ENCODE measurements around the gene FGD3. TPM values are rescaled to one million over a fixed set of nuclear protein-coding genes. Genes with fewer than 3 reads are reported as not detected.

The FGD3 gene
- polyA plus RNA-seq, 1 donor from 2014 or later: 86.1 TPM

DNA sequence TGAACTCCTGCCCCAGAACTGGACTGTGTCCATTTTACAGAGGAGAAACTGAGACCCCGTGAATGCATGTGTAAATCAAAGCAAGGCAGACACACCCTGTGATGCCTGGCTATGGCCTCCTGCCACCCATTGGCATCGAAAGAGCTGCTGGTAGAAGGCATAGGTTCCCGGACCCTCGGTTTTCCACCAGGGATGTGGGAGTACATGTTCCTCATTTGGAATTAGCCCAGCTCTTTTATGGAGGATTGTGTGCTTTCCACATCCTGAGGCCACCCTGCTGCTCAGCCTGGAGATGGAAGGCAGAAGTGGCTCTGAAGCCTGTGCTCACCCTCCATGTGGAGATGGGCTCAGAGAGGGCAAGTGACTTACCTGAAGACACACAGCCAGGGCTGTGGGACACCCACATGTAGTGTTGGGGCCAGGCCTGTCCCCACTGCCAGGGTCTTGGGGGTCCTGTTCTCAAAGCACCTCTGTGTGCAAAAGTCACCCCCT is 114.0 kb downstream of the FGD3 start:
- Mint-ChIP-seq H3K9me3 (no peaks in the 10 kb centered on the region), H3K27me3 (peaks cover 2% of the 10 kb centered on the region), H3K4me3 (peak overlapping the region; percentile 87 to 99 (median 94)), H3K27ac (peak overlapping the region; percentile 98 to 99 (median 99)), H3K36me3 (peaks cover 6% of the 10 kb centered on the region), H3K4me1 (peaks cover 54 to 70% (median 57%) of the 10 kb centered on the region in 3 donors)

DNA sequence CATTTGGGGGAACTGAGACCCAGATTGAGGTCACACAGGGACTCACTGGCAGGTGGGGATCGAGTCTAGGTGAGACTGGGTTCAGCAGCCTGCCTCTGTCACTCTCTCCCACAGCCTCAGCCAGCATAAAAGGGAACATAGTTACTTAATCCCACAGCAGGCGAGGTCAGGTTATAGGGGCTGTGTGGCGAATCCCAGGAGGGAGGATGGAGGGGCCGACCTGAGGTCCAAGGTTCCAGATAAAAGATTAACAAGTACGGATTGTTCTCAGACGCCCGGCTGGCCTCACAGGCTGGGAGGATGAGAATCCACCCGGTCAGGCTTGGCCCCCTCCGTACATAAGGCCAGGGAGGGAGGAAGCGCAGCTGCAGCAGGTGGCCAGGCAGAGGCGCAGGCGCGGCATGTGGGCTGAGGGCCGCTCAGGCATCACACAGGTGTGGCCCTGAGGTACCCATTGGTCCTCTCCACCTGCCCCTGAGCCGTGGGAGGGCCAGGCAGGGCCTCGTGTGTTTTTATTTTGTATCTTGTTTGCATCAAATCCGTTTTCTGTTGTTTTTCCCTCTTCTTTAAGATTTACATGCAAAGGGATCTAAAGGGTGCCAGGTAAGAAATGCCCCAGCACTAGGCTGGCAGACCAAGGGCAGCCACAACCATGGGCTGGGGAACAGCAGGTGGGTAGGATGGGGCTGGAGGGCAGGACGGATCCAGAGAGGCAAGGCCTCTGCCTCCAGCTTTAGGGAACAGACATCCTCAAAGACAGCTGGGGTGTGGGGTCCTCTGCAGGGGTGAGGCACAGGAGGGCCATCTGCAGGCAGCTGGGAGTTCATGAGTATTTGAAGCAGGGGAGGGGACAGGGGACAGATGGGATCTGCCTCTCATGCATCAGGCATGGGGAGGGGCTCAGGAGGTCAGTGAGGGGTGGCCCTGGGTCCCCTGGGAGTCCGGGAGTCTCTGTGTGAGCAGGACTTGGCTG is 114.8 kb downstream of the FGD3 start:
- Mint-ChIP-seq H3K4me3 (peak overlapping the region; percentile 87 to 99 (median 94)), H3K36me3 (peaks cover 7% of the 10 kb centered on the region), H3K4me1 (peaks cover 56 to 74% (median 57%) of the 10 kb centered on the region in 3 donors), H3K9me3 (no peaks in the 10 kb centered on the region), H3K27ac (peak overlapping the region; percentile 98 to 99 (median 99)), H3K27me3 (peaks cover 2% of the 10 kb centered on the region)

DNA sequence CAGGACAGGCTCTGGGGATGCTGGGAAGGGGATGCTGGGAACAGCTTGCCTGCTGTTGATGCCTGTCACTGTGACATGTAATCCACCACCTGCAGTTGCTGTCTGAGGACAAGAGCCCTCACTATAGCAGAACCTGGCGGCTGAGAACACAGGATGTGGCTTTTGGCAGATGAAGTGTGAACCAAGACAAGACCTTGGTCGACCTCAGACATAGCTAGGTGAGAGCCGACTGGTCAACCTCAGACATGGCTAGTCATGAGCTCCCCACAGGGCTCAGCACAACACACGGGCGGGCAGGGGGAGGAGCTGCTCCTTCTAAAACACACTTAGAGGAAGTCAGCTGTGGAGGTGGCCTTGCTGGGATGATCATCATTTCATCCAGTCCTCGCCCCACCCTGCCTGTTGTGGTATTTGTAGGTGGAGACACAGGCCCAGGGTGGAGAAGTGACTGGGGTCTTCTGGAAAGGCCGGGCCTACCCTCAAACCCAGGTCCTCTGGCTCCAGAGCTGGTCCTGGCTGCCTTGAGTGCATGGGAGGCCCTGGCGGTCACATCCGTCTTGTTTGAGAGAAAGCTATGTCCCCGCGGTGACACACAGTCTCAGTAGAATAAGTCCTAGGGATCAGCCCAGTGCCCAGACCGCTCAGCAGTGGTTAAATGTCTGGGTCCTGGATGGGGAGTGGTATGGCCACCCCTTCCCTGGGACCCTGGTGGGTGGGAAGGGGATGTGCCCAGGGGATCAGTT is 117.2 kb downstream of the FGD3 start:
- H3K27ac Mint-ChIP-seq: peak overlapping the region; percentile 89 to 98 (median 97)
- H3K36me3 Mint-ChIP-seq: peaks cover 7% of the 10 kb centered on the region
- peak overlapping the region; percentile 82 to 94 (median 89) for H3K4me3 Mint-ChIP-seq
- H3K27me3 Mint-ChIP-seq: peaks cover 2% of the 10 kb centered on the region
- H3K9me3 Mint-ChIP-seq: no peaks in the 10 kb centered on the region
- H3K4me1 Mint-ChIP-seq: peaks cover 49 to 74% (median 54%) of the 10 kb centered on the region in 3 donors

DNA sequence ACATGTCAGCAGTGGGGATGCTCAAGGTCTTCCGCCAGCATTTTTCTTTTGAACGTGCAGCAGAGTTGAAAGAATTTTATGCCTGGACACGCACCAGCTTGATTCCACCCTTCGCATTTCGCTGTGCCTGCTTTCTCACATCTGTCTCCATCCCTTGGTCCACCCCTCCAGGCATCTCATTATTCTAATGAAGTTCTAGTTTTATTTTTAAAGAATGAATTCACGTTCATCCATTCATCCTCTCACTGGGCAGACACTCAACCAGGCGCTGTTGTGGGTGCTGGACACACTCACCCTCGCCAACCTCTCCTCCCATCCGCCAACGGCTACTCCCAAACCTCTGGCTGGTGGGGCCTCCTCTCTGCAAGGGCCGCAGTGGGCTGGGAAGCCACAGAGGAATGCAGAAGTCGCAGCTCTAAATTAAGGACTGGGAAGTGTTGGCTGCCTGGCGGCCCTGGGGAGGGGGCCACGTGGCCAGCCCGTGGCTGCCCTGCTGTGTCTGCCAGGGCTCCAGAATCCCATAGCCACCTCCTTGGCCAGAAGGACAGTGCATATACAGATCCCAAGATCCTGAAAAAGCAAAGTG is 117.9 kb downstream of the FGD3 start:
- H3K36me3 Mint-ChIP-seq: peaks cover 7% of the 10 kb centered on the region
- no peaks in the 10 kb centered on the region for H3K9me3 Mint-ChIP-seq
- peaks cover 48 to 69% (median 48%) of the 10 kb centered on the region in 3 donors for H3K4me1 Mint-ChIP-seq
- peak overlapping the region in 2 of 3 donors; percentile 89 to 97 for H3K27ac Mint-ChIP-seq
- peaks cover 2% of the 10 kb centered on the region for H3K27me3 Mint-ChIP-seq
- H3K4me3 Mint-ChIP-seq: peak overlapping the region in 3 of 4 donors; percentile 60 to 85 (median 82)

DNA sequence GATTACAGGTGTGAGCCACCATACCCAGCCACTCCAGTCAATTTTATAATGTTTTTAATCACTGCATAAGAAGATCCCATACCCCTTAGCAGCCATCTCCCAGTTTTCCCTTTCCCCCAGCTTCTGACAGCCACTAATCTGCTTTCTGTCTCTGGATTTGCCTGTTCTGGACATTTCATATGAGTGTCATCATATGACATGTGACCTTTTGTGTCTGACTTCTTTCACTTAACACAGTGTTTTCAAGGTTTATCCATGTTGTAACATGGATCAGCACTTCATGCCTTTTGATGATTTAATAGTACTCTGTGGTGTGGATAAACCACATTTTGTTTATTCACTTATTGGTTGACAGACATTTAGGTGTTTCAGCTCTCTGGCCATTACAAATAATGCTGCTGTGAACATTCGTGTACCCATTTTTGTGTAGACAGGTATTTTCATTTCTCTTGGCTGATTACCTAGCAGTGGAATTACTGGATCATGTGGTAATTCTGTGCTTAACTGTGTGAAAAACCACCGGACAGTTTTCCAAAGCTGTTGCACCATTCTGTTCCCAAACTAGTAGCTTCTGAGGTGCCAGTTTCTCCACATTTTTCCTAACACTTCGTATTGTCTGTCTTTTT is 119.8 kb downstream of the FGD3 start:
- H3K27ac Mint-ChIP-seq: peak overlapping the region in 2 of 3 donors; percentile 45 to 84
- H3K27me3 Mint-ChIP-seq: peaks cover 2% of the 10 kb centered on the region
- H3K4me1 Mint-ChIP-seq: peaks cover 36 to 51% (median 37%) of the 10 kb centered on the region in 3 donors
- H3K36me3 Mint-ChIP-seq: peaks cover 10% of the 10 kb centered on the region
- no peaks in the 10 kb centered on the region for H3K9me3 Mint-ChIP-seq
- H3K4me3 Mint-ChIP-seq: peak overlapping the region in 2 of 4 donors; percentile 9

DNA sequence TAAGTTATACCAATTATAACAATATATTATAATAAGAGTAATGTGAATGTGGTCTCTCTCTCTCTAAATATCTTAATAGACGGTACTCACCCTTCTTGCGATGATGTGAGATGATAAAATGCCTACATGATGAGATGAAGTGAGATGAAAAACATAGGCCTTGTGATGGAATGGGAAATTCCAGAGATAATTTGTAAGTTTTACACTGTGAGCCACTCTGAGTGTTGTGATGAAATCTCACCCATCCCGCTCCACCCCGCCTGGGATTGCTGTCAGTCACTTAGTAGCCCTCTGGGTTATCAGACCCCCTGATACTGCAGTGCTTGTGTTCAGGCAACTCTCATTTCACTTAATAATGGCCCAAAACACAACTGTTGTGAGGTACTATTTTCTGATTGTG is 121.6 kb downstream of the FGD3 start:
- no peaks in the 10 kb centered on the region for H3K9me3 Mint-ChIP-seq
- H3K27ac Mint-ChIP-seq: no peak overlapping the region

DNA sequence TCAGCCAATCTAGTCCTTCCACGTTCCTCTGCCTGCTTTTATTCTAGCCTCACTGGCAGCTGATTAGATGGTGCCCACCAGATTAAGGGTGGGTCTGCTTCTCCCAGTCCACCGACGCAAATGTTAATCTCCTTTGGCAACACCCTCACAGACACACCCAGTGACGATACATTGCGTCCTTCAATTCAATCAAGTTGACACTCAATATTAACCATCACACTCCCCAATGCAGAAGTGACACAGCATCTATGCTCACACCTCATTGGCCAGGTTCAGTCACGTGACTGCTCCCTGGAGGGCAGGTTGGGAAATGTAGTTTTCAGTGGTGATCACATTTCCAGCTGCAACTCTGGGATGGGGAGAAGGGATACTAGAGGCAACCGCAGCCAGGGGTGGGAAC is 124.1 kb downstream of the FGD3 start:
- peaks cover 4% of the 10 kb centered on the region for H3K36me3 Mint-ChIP-seq
- no peak overlapping the region for H3K27ac Mint-ChIP-seq
- no peaks in the 10 kb centered on the region for H3K27me3 Mint-ChIP-seq
- no peak overlapping the region for H3K4me3 Mint-ChIP-seq
- peaks cover 24 to 28% (median 27%) of the 10 kb centered on the region in 3 donors for H3K4me1 Mint-ChIP-seq
- no peaks in the 10 kb centered on the region for H3K9me3 Mint-ChIP-seq

More for the DNA sequence above, 121.6 kb downstream of the FGD3 start:
- H3K4me3 Mint-ChIP-seq: no peak overlapping the region
- H3K27me3 Mint-ChIP-seq: no peaks in the 10 kb centered on the region
- H3K4me1 Mint-ChIP-seq: peaks cover 29 to 42% (median 33%) of the 10 kb centered on the region in 3 donors
- peaks cover 10% of the 10 kb centered on the region for H3K36me3 Mint-ChIP-seq

DNA sequence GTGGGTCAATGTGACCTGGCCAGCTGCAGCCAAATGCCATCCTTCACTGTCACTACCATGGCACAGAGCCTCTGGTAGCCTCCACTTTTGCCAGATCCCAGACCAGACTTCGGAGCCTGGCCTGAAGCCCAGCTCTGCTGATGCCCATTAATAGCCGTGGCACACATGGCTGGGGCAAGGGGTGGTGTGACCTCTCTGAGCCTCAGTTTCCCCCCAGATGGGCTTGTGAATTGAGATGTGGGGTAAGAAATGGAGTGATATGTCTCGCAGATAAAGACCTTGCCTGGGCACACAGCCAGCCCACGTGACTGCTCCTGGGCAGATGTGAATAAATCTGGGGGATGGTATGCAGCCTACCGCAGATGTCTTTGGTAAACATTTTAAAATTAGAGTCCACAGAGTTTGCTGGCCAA is 125.1 kb downstream of the FGD3 start:
- Mint-ChIP-seq H3K27ac (no peak overlapping the region), H3K4me3 (no peak overlapping the region), H3K27me3 (no peaks in the 10 kb centered on the region), H3K9me3 (no peaks in the 10 kb centered on the region), H3K36me3 (peaks cover 5% of the 10 kb centered on the region), H3K4me1 (peaks cover 18 to 23% (median 21%) of the 10 kb centered on the region in 3 donors)

DNA sequence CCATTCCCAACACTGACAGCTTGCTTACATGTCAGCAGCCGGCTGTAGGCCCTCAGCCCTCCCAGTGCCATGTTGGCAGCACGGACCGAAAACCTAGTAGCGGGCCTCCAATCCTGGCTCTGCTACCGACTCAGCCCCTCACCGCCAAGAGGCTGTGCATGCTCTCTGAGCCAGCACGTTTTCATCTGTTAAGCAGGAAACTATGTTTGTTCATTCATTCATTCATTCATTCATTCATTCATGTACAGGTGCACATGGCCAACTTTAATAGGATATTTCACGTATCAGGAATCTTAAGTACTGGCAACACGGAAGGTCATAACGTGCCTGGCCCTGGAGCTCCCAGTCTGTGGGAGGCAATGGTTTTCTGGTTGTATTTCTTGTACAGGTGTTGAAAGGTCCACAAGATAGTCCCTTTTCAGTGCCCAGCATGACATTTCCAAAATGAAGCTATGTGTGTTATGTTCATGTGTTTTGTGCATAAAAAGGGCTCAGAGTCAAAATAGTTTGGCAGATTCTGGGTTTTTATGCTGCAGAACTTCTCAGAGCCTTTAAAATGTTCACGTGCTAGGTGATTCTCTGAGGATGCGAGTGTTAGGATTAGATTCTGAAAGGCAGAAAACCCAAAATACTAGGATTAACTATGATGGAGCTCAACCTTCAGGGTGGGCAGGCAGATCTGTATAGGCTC is 128.9 kb downstream of the FGD3 start:
- H3K36me3 Mint-ChIP-seq: peaks cover 3% of the 10 kb centered on the region
- H3K9me3 Mint-ChIP-seq: no peaks in the 10 kb centered on the region
- peaks cover 5 to 13% (median 9%) of the 10 kb centered on the region in 3 donors for H3K4me1 Mint-ChIP-seq
- H3K4me3 Mint-ChIP-seq: no peak overlapping the region
- no peaks in the 10 kb centered on the region for H3K27me3 Mint-ChIP-seq
- no peak overlapping the region for H3K27ac Mint-ChIP-seq

DNA sequence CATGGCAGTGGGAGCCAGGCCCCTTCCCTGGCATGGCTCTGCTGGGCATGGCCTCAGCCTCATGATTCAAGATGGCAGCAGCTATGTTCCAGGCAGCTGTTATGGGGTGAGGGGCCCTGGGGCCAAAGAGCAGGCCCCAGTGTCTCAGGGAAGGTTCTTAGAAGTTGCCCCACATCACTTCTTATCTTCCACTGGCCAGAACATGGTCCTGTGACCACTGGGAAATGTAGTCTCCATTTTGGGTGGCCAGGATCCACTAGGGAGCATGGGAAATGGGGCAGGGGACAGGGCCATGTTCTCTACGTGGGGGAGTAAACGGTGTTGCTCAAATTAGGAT is 129.4 kb downstream of the FGD3 start:
- H3K36me3 Mint-ChIP-seq: peaks cover 3% of the 10 kb centered on the region
- no peak overlapping the region for H3K4me3 Mint-ChIP-seq
- H3K4me1 Mint-ChIP-seq: peaks cover 5 to 12% (median 9%) of the 10 kb centered on the region in 3 donors
- no peak overlapping the region for H3K27ac Mint-ChIP-seq
- no peaks in the 10 kb centered on the region for H3K27me3 Mint-ChIP-seq
- H3K9me3 Mint-ChIP-seq: no peaks in the 10 kb centered on the region

DNA sequence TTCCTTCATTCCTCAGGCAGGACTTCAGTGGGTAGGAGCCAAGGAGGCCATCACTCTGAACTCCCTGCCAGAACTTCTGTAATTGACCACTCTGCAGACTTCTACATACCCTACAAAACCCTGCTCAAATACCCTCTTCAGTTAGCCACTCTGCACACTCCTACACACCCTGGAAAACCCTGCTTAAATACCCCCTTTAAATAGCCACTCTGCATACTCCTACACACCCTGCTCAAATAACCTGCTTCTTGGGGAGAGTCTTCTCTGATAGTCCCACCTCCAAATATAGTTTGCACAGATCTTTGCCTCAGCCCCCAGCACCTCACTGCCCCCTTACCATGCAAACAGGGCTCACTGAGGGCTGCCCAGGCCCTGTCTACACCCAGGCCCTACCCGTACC is 130.0 kb downstream of the FGD3 start:
- peaks cover 3% of the 10 kb centered on the region for H3K36me3 Mint-ChIP-seq
- H3K9me3 Mint-ChIP-seq: no peaks in the 10 kb centered on the region
- H3K4me3 Mint-ChIP-seq: no peak overlapping the region
- H3K27ac Mint-ChIP-seq: peak overlapping the region in 1 of 3 donors; percentile 17
- H3K27me3 Mint-ChIP-seq: no peaks in the 10 kb centered on the region
- peaks cover 5 to 12% (median 9%) of the 10 kb centered on the region in 3 donors for H3K4me1 Mint-ChIP-seq

DNA sequence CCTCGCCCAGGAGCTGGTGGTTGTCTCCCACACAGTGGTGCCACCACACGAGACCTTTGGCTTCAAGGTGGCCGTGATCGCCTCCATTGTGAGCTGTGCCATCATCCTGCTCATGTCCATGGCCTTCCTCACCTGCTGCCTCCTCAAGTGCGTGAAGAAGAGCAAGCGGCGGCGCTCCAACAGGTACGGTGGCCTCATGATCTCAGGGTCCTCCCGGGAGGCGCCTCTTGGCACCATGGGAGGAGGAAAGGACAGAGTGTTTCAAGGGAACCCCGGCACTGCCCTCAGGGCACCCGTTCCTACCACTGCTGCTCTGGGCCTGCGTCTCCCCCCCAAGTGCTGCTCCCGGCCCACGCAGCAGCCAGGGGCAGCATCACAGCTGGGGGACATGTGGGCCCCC is 130.5 kb downstream of the FGD3 start:
- H3K9me3 Mint-ChIP-seq: no peaks in the 10 kb centered on the region
- no peak overlapping the region for H3K4me3 Mint-ChIP-seq
- H3K36me3 Mint-ChIP-seq: peaks cover 3% of the 10 kb centered on the region
- H3K4me1 Mint-ChIP-seq: peaks cover 5 to 10% (median 5%) of the 10 kb centered on the region in 3 donors
- H3K27me3 Mint-ChIP-seq: no peaks in the 10 kb centered on the region
- H3K27ac Mint-ChIP-seq: peak overlapping the region in 1 of 3 donors; percentile 23

DNA sequence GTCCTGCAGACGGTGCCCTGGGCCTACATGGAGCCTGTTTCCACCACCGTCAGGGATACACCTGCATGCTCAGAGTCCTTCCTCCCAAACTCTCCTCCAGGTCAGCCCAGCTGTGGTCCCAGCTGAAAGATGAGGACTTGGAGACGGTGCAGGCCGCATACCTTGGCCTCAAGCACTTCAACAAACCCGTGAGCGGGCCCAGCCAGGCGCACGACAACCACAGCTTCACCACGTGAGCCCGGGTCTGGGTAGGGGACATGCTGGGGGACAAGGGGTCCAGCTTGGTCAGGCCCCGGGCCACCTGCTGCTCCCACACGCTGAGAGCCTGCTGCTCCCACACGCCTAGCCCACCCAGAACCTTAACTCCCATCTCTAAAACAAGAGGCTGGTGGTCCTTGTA is 132.0 kb downstream of the FGD3 start:
- H3K4me3 Mint-ChIP-seq: no peak overlapping the region
- peaks cover 0 to 1% (median 0%) of the 10 kb centered on the region in 3 donors for H3K9me3 Mint-ChIP-seq
- peaks cover 6% of the 10 kb centered on the region for H3K36me3 Mint-ChIP-seq
- peaks cover 5 to 10% (median 9%) of the 10 kb centered on the region in 3 donors for H3K4me1 Mint-ChIP-seq
- H3K27ac Mint-ChIP-seq: peak overlapping the region in 1 of 3 donors; percentile 53
- no peaks in the 10 kb centered on the region for H3K27me3 Mint-ChIP-seq

DNA sequence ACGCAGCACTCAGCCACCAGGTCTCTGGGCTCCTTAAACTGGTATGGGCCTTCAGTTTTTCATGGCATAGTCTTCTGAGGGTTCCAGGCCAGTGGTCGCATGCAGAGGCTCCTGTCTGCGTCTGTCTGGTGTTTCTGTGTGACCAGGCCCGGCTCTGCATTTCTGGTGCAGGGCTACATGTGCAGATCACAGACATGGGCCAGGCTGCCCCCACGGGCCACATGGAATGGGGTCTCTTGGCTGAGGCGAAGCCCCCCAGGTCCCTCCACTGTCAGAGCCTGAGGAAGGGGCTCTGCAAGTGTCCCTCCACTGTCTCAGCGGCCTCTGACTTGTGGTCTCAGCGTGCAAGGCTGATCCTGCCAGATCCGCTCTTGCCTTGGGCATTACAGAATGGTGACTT is 133.1 kb downstream of the FGD3 start:
- Mint-ChIP-seq H3K4me3 (no peak overlapping the region), H3K4me1 (peaks cover 0 to 6% (median 2%) of the 10 kb centered on the region in 3 donors), H3K27me3 (no peaks in the 10 kb centered on the region), H3K9me3 (peaks cover 0 to 1% (median 0%) of the 10 kb centered on the region in 3 donors), H3K27ac (no peak overlapping the region), H3K36me3 (peaks cover 7% of the 10 kb centered on the region)

All from IgD-negative memory B cell (primary cell).